Smooth muscle cell (in vitro differentiated cells): ENCODE data around the gene CEBPE. TPM values are rescaled to one million over a fixed set of nuclear protein-coding genes. Genes with fewer than 3 reads are reported as not detected.
A peak's percentile ranks its signal among the peaks of the same experiment; 100 is the strongest.

Experiments used
- DNase-seq: peaks from one replicate; lab custom pipeline; 2025; ENCODE audit not compliant: unreplicated experiment; lab: John Stamatoyannopoulos, UW
- H2AFZ ChIP-seq: fragments of 200-600 bp; sonication (generic); 2 replicates; pipeline ENCODE4 v1.6.0; 2016; ENCODE audit warnings: antibody characterized with exemption, low read depth, mild to moderate bottlenecking
- H3F3A ChIP-seq: fragments of 200-600 bp; sonication (generic); 2 replicates; pipeline ENCODE4 v1.6.0; 2017; ENCODE audit warnings: antibody characterized with exemption, low read depth
- H3K27ac ChIP-seq: fragments of 200-600 bp; sonication (generic); 2 replicates; pipeline ENCODE4 v1.5.1; 2016; ENCODE audit warnings: low read depth, mild to moderate bottlenecking
- H3K27me3 ChIP-seq: fragments of 200-600 bp; sonication (generic); 2 replicates; pipeline ENCODE4 v1.6.1; 2016; ENCODE audit warnings: low read depth, mild to moderate bottlenecking
- H3K36me3 ChIP-seq: fragments of 200-600 bp; sonication (generic); 2 replicates; pipeline ENCODE4 v1.5.1; 2016; ENCODE audit warnings: low read depth
- H3K4me1 ChIP-seq: fragments of 200-600 bp; sonication (generic); 2 replicates; pipeline ENCODE4 v1.5.1; 2016; ENCODE audit warnings: low read depth
- H3K4me2 ChIP-seq: fragments of 200-600 bp; sonication (generic); 2 replicates; pipeline ENCODE4 v1.6.0; 2016; ENCODE audit warnings: mild to moderate bottlenecking
- H3K4me3 ChIP-seq: fragments of 200-600 bp; sonication (generic); 2 replicates; pipeline ENCODE4 v1.5.1; 2016; ENCODE audit warnings: mild to moderate bottlenecking
- H3K79me2 ChIP-seq: fragments of 200-600 bp; sonication (generic); 2 replicates; pipeline ENCODE4 v1.6.0; 2016; ENCODE audit warnings: low read depth, mild to moderate bottlenecking
- H3K9ac ChIP-seq: fragments of 200-600 bp; sonication (generic); 2 replicates; pipeline ENCODE4 v1.6.0; 2016; ENCODE audit warnings: low read depth
- H3K9me3 ChIP-seq: fragments of 200-600 bp; sonication (generic); replicated peaks from 2 replicates; pipeline ENCODE4 v1.5.1; 2016; ENCODE audit warnings: low read depth
- H4K20me1 ChIP-seq: fragments of 200-600 bp; sonication (generic); 2 replicates; pipeline ENCODE4 v1.6.0; 2016; ENCODE audit warnings: low read depth
- CTCF ChIP-seq: fragments of 200-600 bp; sonication (generic); IDR thresholded peaks from 2 replicates; pipeline ENCODE4 v1.5.1; 2017; ENCODE audit warnings: borderline replicate concordance, mild to moderate bottlenecking, antibody characterized with exemption; ENCODE audit not compliant: insufficient read depth, poor library complexity, severe bottlenecking
- WGBS: methylation state at CpG from one replicate; pipeline ENCODE4 v1.1.7; 2016; ENCODE audit warnings: low lambda C conversion rate; 5-methylcytosine and 5-hydroxymethylcytosine counted together
- polyA plus RNA-seq: library from polyadenylated mRNA; unstranded; fragments of >200 nt; fragmentation: Nextera tagmentation; extraction: Ambion mirVana; gene quantifications from 2 replicates; pipeline ENCODE4 v1.2.1, GENCODE V29; 2016
- total RNA-seq: library from RNA; depleted of rRNA; stranded (reverse); fragments of >200 nt; gene quantifications from 2 replicates; pipeline ENCODE4 v1.2.3, GENCODE V29; 2014

CEBPE gene
- total and polyA plus RNA-seq, 2 experiments from 2014 or later, result not detected

GRCh38 chr14:23115039-23115731, 3.9 kb downstream of the CEBPE start:
- H3K27me3 ChIP-seq, result peaks cover 12% of the 10 kb centered on the region
- H3K9ac ChIP-seq, result peak overlapping the region; percentile 72
- WGBS, result 48% methylated on average over 10 of the region's 10 CpGs
- no peaks in the 10 kb centered on the region for H4K20me1 ChIP-seq
- peak overlapping the region; percentile 57 for H3K4me2 ChIP-seq
- H3K79me2 ChIP-seq, result no peaks in the 10 kb centered on the region
- no peak for TF ChIP-seq CTCF
- H3K36me3 ChIP-seq, result no peaks in the 10 kb centered on the region
- H3F3A ChIP-seq, result no peaks in the 10 kb centered on the region
- H3K27ac ChIP-seq, result peak overlapping the region; percentile 79
- no peaks in the 10 kb centered on the region for H3K9me3 ChIP-seq
- H3K4me1 ChIP-seq, result peaks cover 16% of the 10 kb centered on the region
- no peak for DNase-seq
- H2AFZ ChIP-seq, result no peak overlapping the region
- H3K4me3 ChIP-seq, result no peak overlapping the region

DNA sequence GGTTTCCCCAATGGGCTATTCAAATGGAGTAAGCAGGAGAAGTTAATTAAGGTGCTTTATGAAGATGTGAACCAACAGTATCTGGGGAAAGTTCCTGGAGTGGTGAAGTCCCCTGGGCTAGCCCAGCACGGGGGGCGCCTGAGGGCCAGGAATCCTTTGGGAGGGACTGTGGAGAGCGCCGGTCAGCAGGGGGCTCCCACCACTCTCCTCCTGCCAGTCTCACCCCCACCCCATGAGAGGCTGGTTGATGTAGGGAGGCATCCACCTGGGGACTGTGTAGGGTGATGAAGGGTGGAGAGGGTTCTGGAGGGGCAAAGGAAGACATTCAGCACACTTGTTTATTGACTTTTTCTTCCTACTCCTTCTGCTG, 4.4 kb downstream of the CEBPE start:
- H3K36me3 ChIP-seq, result no peaks in the 10 kb centered on the region
- no peak for DNase-seq
- peaks cover 16% of the 10 kb centered on the region for H3K4me1 ChIP-seq
- peaks cover 18% of the 10 kb centered on the region for H3K27me3 ChIP-seq
- peak; percentile 3 for TF ChIP-seq CTCF
- H3K9ac ChIP-seq, result no peak overlapping the region
- H3K9me3 ChIP-seq, result no peaks in the 10 kb centered on the region
- no peaks in the 10 kb centered on the region for H3F3A ChIP-seq
- no peak overlapping the region for H3K4me3 ChIP-seq
- peak overlapping the region; percentile 57 for H3K4me2 ChIP-seq
- H4K20me1 ChIP-seq, result no peaks in the 10 kb centered on the region
- peak overlapping the region; percentile 68 for H3K27ac ChIP-seq
- no peaks in the 10 kb centered on the region for H3K79me2 ChIP-seq
- 82% methylated on average over 4 of the region's 4 CpGs for WGBS
- no peak overlapping the region for H2AFZ ChIP-seq

DNA sequence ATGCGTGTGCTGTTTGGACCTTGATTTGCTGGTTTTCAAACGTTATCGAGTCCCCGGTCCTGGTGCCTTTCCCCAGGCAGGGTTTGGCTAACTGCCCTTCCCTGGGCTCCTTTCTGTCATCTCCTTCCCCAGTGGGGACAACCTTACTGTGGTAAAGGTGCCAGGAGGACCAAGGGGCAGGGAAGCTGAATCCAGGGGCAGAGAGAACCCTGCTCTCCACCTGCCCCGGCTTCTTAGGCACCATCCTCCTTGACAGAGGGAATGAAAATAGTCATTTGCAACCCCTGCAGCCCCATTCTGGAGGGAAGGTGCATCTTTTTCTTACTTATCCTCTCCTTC, 5.0 kb downstream of the CEBPE start:
- no peak for TF ChIP-seq CTCF
- no peaks in the 10 kb centered on the region for H3K9me3 ChIP-seq
- no peak overlapping the region for H3K4me2 ChIP-seq
- H3K79me2 ChIP-seq, result no peaks in the 10 kb centered on the region
- H3K27me3 ChIP-seq, result peaks cover 18% of the 10 kb centered on the region
- H3F3A ChIP-seq, result no peaks in the 10 kb centered on the region
- no peak for DNase-seq
- peaks cover 16% of the 10 kb centered on the region for H3K4me1 ChIP-seq
- H3K9ac ChIP-seq, result no peak overlapping the region
- 82% methylated on average over 5 of the region's 5 CpGs for WGBS
- no peaks in the 10 kb centered on the region for H4K20me1 ChIP-seq
- no peak overlapping the region for H2AFZ ChIP-seq
- no peaks in the 10 kb centered on the region for H3K36me3 ChIP-seq
- H3K27ac ChIP-seq, result no peak overlapping the region
- no peak overlapping the region for H3K4me3 ChIP-seq
